Karpas-422 (cell line): ENCODE measurements around the gene EHD1. TPM values are rescaled to one million over a fixed set of nuclear protein-coding genes. Genes with fewer than 3 reads are reported as not detected.

Source experiments
- DNase-seq: peaks from one replicate; pipeline ENCODE4 v3.0.0-alpha.2; 2015
- H2AFZ ChIP-seq: fragments of 200-600 bp; sonication (generic); 2 replicates; pipeline ENCODE4 v1.6.1; 2014; ENCODE audit warnings: antibody characterized with exemption, low read length, mixed read lengths
- H3K27ac ChIP-seq: fragments of 200-600 bp; sonication (generic); 2 replicates; pipeline ENCODE4 v1.5.1; 2014; ENCODE audit warnings: mild to moderate bottlenecking, low read length, moderate library complexity
- H3K27me3 ChIP-seq: fragments of 200-600 bp; sonication (generic); 2 replicates; pipeline ENCODE4 v1.6.1; 2014; ENCODE audit warnings: low read length, mixed read lengths
- H3K36me3 ChIP-seq: fragments of 200-600 bp; sonication (generic); 2 replicates; pipeline ENCODE4 v1.6.1; 2014; ENCODE audit warnings: low read length, mixed read lengths; ENCODE audit not compliant: insufficient read depth
- H3K4me1 ChIP-seq: fragments of 200-600 bp; sonication (generic); 2 replicates; pipeline ENCODE4 v1.6.1; 2014; ENCODE audit warnings: mild to moderate bottlenecking, low read length, mixed read lengths
- H3K4me2 ChIP-seq: fragments of 200-600 bp; sonication (generic); 2 replicates; pipeline ENCODE4 v1.6.1; 2014; ENCODE audit warnings: low read length, low read depth, mild to moderate bottlenecking; ENCODE audit not compliant: poor library complexity, severe bottlenecking
- H3K4me3 ChIP-seq: fragments of 200-600 bp; sonication (generic); 2 replicates; pipeline ENCODE4 v1.5.1; 2014; ENCODE audit warnings: mild to moderate bottlenecking, antibody characterized with exemption, low read length, mixed read lengths
- H3K79me2 ChIP-seq: fragments of 200-600 bp; sonication (generic); 2 replicates; pipeline ENCODE4 v1.6.1; 2014; ENCODE audit warnings: mild to moderate bottlenecking, low read length, mixed read lengths
- H3K9ac ChIP-seq: fragments of 200-600 bp; sonication (generic); 2 replicates; pipeline ENCODE4 v1.6.0; 2014; ENCODE audit warnings: low read length
- H3K9me2 ChIP-seq: fragments of 200-600 bp; sonication (generic), shearing (Covaris generic); replicated peaks from 2 replicates; pipeline ENCODE4 v1.6.0; 2014; ENCODE audit warnings: mild to moderate bottlenecking, low read length, moderate library complexity; ENCODE audit not compliant: insufficient read depth
- H3K9me3 ChIP-seq: fragments of 300-700, 200-600 bp; sonication (generic); 2 replicates; pipeline ENCODE4 v1.6.1; 2014; ENCODE audit warnings: low read length, mixed read lengths
- H4K20me1 ChIP-seq: fragments of 200-600 bp; sonication (generic); 2 replicates; pipeline ENCODE4 v1.6.1; 2014; ENCODE audit warnings: mild to moderate bottlenecking, antibody characterized with exemption, low read length, low read depth; ENCODE audit not compliant: insufficient read depth
- total RNA-seq: library from RNA; depleted of rRNA; stranded (reverse); fragments of >200 nt; shearing (Covaris generic); gene quantifications from 2 replicates; pipeline ENCODE4 v1.2.3, GENCODE V29; 2014; ENCODE audit warnings: low replicate concordance; rRNA removed

EHD1 gene
- 30.8 and 77.3 TPM in 2 replicates for total RNA-seq

DNA sequence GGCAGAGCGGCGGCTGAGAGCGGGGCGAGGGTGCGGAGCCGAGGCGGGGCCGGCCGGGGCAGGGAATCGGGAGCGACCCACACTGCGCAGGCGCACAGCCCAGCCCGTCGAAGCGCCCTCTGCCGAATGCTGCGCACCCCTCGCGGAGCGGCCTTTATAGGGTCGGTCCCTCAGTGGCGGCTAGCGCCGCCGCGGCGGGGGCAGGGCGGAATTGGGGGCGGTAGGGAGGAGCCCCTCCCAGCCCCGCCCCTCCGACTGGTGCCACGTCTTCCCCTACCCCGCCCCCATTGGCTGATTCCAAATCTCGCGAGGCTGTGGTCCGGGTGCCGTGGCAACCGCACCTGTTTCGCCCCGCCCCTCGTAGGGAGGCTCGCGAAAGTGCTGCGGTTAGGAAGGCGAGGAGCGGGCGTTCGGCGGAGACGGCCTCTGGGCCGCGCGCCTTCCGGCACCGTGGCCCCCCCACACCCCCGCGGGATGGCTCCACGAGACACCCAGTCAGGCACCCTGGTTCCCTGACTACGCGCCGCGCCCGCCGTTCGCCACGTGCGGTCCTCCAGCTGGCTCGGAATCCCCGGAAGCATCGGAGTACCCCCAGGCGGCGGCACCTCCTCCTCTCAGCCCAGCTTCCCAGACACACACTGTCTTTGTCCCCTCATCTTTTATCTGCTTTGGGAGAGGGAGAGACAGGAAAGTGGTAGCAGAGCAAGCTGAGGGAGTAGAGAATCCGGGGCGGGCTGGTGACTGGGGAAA lies at the start of gene EHD1:
Gene EHD1 (minus strand): TSS at position 128 of the 750 bp plus-strand sequence. CDS start 157 bp downstream, outside the sequence.
- Histone ChIP-seq H3K9ac (peak within 1 kb of the TSS; percentile 93), H3K4me3 (peak within 1 kb of the TSS; percentile 95), H3K27me3 (no peaks in the 10 kb centered on the region), H3K79me2 (peaks cover 42% of the 10 kb centered on the region), H3K9me3 (no peaks in the 10 kb centered on the region), H2AFZ (0 out of 2 replicates have a peak within 1 kb of the TSS, but pooled peaks have one; percentile 9), H3K27ac (peak within 1 kb of the TSS; percentile 57), H3K9me2 (no peaks in the 10 kb centered on the region), H3K36me3 (0 out of 2 replicates have a peak, but pooled peaks cover 7% of the 10 kb centered on the region), H3K4me1 (peaks cover 66% of the 10 kb centered on the region), H3K4me2 (peak within 1 kb of the TSS; percentile 95), H4K20me1 (peaks cover 34% of the 10 kb centered on the region; the same call in 1 of the 2 replicates)
- DNase-seq: peak; percentile 100

GRCh38 chr11:64926689-64927088 lies 48.3 kb upstream of the EHD1 start:
- Histone ChIP-seq H3K27ac (no peak overlapping the region), H3K4me1 (peaks cover 17% of the 10 kb centered on the region), H3K9me3 (no peaks in the 10 kb centered on the region), H2AFZ (no peak overlapping the region), H4K20me1 (no peaks in the 10 kb centered on the region), H3K9ac (no peak overlapping the region), H3K4me2 (no peak overlapping the region), H3K4me3 (no peak overlapping the region), H3K79me2 (no peaks in the 10 kb centered on the region), H3K9me2 (no peaks in the 10 kb centered on the region), H3K36me3 (no peaks in the 10 kb centered on the region), H3K27me3 (no peaks in the 10 kb centered on the region)
- DNase-seq: no peak

DNA sequence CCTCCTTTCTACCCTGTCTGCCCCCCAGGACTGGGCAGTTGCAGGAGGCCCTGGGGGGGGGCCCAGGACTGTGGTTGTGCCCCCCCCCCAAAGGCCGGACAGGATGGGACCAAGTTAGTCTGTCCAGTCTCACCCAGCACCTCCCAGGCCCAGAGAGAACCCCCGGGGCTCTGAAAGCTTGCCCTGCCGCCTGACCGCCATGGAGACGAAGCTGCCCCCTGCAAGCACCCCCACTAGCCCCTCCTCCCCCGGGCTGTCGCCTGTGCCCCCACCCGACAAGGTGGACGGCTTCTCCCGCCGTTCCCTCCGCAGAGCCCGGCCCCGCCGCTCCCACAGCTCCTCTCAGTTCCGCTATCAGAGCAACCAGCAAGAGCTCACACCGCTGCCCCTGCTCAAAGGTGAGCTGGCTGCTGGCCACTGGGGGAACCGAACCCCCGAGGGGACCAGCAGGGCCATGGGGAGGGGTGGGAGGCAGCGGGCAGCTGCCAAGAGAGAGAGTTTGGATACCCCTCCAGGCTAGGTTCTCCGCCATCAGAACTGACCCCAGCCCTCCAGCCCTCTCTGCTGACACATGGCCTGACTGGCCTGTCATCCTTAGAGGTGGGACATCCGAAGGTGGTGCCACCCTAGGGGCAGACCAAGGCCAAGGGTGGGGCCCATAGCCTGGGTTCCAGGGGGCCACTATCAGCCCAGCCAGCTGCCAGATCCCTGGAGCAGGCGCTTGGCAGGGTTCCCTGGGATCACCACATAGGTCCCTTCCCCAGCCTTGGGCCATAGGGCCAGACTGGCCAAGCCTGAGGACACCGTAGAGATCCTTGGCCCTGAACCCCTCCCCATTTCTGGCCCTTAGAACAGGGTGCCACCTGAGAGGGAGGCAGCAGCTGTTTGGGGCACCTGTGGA lies 47.4 kb upstream of the EHD1 start:
- peak overlapping the region; percentile 75; the same call in 1 of the 2 replicates for H3K4me3 ChIP-seq
- H3K9me3 ChIP-seq: no peaks in the 10 kb centered on the region
- H3K27ac ChIP-seq: no peak overlapping the region
- peak overlapping the region; percentile 75 for H3K9ac ChIP-seq
- no peak for DNase-seq
- no peaks in the 10 kb centered on the region for H3K27me3 ChIP-seq
- no peaks in the 10 kb centered on the region for H4K20me1 ChIP-seq
- H3K4me1 ChIP-seq: peaks cover 17% of the 10 kb centered on the region
- H3K9me2 ChIP-seq: no peaks in the 10 kb centered on the region
- no peaks in the 10 kb centered on the region for H3K79me2 ChIP-seq
- peak overlapping the region; percentile 91 for H3K4me2 ChIP-seq
- no peaks in the 10 kb centered on the region for H3K36me3 ChIP-seq
- H2AFZ ChIP-seq: no peak overlapping the region

- H3K27me3 ChIP-seq: no peaks in the 10 kb centered on the region
- H3K4me1 ChIP-seq: peaks cover 24% of the 10 kb centered on the region
- no peak for DNase-seq
- no peaks in the 10 kb centered on the region for H3K9me2 ChIP-seq
- H3K27ac ChIP-seq: no peak overlapping the region
- H3K4me3 ChIP-seq: peak overlapping the region; percentile 75
- H2AFZ ChIP-seq: 0 out of 2 replicates have a peak overlapping the region, but pooled peaks have one; percentile 64
- no peaks in the 10 kb centered on the region for H3K9me3 ChIP-seq
- H3K36me3 ChIP-seq: no peaks in the 10 kb centered on the region
- peak overlapping the region; percentile 91 for H3K4me2 ChIP-seq
- no peaks in the 10 kb centered on the region for H4K20me1 ChIP-seq
- H3K9ac ChIP-seq: peak overlapping the region; percentile 75
- no peaks in the 10 kb centered on the region for H3K79me2 ChIP-seq
These were observed 46.5 kb upstream of the EHD1 start for GRCh38 chr11:64924910-64925284.

DNA sequence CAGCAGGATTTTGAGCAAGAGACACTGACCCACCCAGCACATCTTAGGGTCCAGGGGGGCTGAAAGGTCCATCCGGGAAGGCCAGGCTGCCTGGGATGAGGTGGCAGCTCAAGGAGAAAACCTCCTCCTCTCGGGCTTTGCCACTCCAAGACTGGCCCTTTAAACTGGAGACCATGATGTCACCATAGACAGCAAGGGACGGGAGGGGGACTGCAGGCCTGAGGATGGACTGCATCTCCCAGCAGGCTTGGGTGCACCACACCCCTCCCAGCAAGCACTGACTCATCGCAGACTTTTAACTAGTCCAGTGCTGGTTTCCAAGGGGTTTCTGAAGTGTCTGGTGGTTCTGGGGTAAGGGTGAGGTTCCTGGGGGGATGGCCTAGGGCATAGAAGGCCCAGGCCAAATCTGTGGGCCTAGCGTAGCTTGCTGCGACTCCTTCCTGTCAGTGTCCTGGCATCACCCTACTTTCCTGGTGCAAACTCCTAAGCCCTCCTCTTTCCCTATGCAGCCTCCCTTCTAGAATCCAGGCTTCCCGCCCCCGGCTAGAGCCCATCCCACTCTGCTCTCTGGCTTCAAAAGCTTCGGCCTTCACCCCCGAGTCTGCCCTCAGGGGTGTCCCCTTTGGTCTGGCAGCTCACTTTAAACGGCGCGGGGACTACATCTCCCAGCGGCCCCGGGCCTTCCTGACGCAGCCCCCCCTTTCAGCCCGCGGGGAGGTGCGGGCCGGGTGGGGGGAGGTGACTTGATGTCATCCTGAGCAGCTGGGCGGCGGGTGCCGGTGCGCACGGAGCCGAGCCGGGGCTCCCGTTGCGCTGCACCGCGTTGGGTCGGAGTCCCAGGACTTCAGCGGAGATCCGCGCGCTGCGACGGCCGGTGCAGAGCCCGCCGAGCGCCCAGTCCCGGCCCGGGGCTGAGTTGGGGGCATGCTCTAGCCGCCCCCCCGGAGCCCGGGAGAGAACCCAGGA lies 45.8 kb upstream of the EHD1 start, which contains the start of gene PPP2R5B:
Gene PPP2R5B (plus strand): TSS at position 746 of the 966 bp plus-strand sequence. CDS start 1,046 bp downstream, outside the sequence.
- peak within 1 kb of the TSS; percentile 75 for H3K9ac ChIP-seq
- DNase-seq: peak; percentile 94
- peaks cover 31% of the 10 kb centered on the region for H3K4me1 ChIP-seq
- no peak within 1 kb of the TSS for H3K27ac ChIP-seq
- no peaks in the 10 kb centered on the region for H3K27me3 ChIP-seq
- H2AFZ ChIP-seq: peak within 1 kb of the TSS; percentile 90
- H3K79me2 ChIP-seq: no peaks in the 10 kb centered on the region
- H3K9me2 ChIP-seq: no peaks in the 10 kb centered on the region
- H3K9me3 ChIP-seq: no peaks in the 10 kb centered on the region
- H3K4me3 ChIP-seq: peak within 1 kb of the TSS; percentile 75
- H4K20me1 ChIP-seq: no peaks in the 10 kb centered on the region
- peak within 1 kb of the TSS; percentile 91 for H3K4me2 ChIP-seq
- H3K36me3 ChIP-seq: no peaks in the 10 kb centered on the region

GRCh38 chr11:64923151-64923661 lies 44.8 kb upstream of the EHD1 start:
- Histone ChIP-seq H3K4me3 (no peak overlapping the region), H3K9me3 (no peaks in the 10 kb centered on the region), H3K27me3 (no peaks in the 10 kb centered on the region), H3K4me2 (no peak overlapping the region), H3K79me2 (no peaks in the 10 kb centered on the region), H2AFZ (no peak overlapping the region), H4K20me1 (no peaks in the 10 kb centered on the region), H3K9ac (no peak overlapping the region), H3K4me1 (peaks cover 36% of the 10 kb centered on the region), H3K27ac (no peak overlapping the region), H3K9me2 (no peaks in the 10 kb centered on the region), H3K36me3 (no peaks in the 10 kb centered on the region)
- no peak for DNase-seq

- Histone ChIP-seq H3K4me1 (peaks cover 44% of the 10 kb centered on the region), H3K36me3 (no peaks in the 10 kb centered on the region), H3K27me3 (no peaks in the 10 kb centered on the region), H3K79me2 (peaks cover 5% of the 10 kb centered on the region), H2AFZ (no peak overlapping the region), H3K4me3 (no peak overlapping the region), H3K9me3 (no peaks in the 10 kb centered on the region), H3K4me2 (no peak overlapping the region), H3K9ac (no peak overlapping the region), H3K27ac (no peak overlapping the region), H4K20me1 (no peaks in the 10 kb centered on the region), H3K9me2 (no peaks in the 10 kb centered on the region)
- no peak for DNase-seq
These were observed 43.0 kb upstream of the EHD1 start for GRCh38 chr11:64921384-64921783.
